ENCODE data around the gene HEATR1. TPM values are rescaled to one million over a fixed set of nuclear protein-coding genes. Genes with fewer than 3 reads are reported as not detected.
"Not testable (repeated sequence)": the region's sequence is repeated elsewhere in the genome, so short reads cannot be mapped to it uniquely, and the experiment has no call there.

The HEATR1 gene
- total RNA-seq, 1 experiment from 2014 or later = 66.5 TPM

GRCh38 chr1:236612349-236612748 lies 8.0 kb upstream of the HEATR1 start:
- in situ Hi-C loops (cut with HindIII; ENCODE audit: low pct_unique_long_range_greater_than_20kb, low sequenced_read_pairs) (no loop called here), intact Hi-C loops (cut with micrococcal nuclease; ENCODE audit: unreplicated experiment) (loop anchor here (10.0 kb wide), 1 partner anchor 132 kb away; no protein-coding TSS in a partner anchor)
- Histone ChIP-seq H3K27me3 (ENCODE audit: control insufficient read depth, insufficient read depth, low read length) (peaks cover 3% of the 10 kb centered on the region; the same call in 1 of the 2 replicates), H3K4me1 (ENCODE audit: control insufficient read depth, insufficient read depth, low read length) (no peaks in the 10 kb centered on the region), H3K4me3 (ENCODE audit: low read depth in 2 of 2, low read length in 2 of 2) (no peak overlapping the region), H3K27ac (ENCODE audit: low read length) (no peak overlapping the region), H3K9me3 (ENCODE audit: control insufficient read depth, insufficient read depth, low read depth, low read length) (no peaks in the 10 kb centered on the region), H3K36me3 (ENCODE audit: control insufficient read depth, insufficient read depth, low read length) (no peaks in the 10 kb centered on the region; the same call in 1 of the 2 replicates)
- TF ChIP-seq SIN3A (IDR thresholded peaks at IDR 0.05; ENCODE audit: borderline replicate concordance, insufficient read depth, low read depth, low read length) = no peak
- no peak for TF ChIP-seq TCF7L2 (IDR thresholded peaks at IDR 0.05; ENCODE audit: low read depth, low read length)
- TF ChIP-seq POLR2AphosphoS5 (IDR thresholded peaks at IDR 0.05; ENCODE audit: low read depth, low read length) = no peak
- no peak for TF ChIP-seq REST (IDR thresholded peaks at IDR 0.05; ENCODE audit: insufficient read depth in 1 of 2, low read depth in 2 of 2, low read length in 1 of 2)
- TF ChIP-seq, protein P1, sequence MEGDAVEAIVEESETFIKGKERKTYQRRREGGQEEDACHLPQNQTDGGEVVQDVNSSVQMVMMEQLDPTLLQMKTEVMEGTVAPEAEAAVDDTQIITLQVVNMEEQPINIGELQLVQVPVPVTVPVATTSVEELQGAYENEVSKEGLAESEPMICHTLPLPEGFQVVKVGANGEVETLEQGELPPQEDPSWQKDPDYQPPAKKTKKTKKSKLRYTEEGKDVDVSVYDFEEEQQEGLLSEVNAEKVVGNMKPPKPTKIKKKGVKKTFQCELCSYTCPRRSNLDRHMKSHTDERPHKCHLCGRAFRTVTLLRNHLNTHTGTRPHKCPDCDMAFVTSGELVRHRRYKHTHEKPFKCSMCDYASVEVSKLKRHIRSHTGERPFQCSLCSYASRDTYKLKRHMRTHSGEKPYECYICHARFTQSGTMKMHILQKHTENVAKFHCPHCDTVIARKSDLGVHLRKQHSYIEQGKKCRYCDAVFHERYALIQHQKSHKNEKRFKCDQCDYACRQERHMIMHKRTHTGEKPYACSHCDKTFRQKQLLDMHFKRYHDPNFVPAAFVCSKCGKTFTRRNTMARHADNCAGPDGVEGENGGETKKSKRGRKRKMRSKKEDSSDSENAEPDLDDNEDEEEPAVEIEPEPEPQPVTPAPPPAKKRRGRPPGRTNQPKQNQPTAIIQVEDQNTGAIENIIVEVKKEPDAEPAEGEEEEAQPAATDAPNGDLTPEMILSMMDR (IDR thresholded peaks at IDR 0.05) = no peak
- POLR2A ChIA-PET = no interaction called here
- DNase-seq (ENCODE audit: low read depth, low spot score) (no peak), ATAC-seq (no peak)
- CTCF ChIA-PET = no interaction called here
- BruUV-seq (replicated peaks) = no TSS peak

DNA sequence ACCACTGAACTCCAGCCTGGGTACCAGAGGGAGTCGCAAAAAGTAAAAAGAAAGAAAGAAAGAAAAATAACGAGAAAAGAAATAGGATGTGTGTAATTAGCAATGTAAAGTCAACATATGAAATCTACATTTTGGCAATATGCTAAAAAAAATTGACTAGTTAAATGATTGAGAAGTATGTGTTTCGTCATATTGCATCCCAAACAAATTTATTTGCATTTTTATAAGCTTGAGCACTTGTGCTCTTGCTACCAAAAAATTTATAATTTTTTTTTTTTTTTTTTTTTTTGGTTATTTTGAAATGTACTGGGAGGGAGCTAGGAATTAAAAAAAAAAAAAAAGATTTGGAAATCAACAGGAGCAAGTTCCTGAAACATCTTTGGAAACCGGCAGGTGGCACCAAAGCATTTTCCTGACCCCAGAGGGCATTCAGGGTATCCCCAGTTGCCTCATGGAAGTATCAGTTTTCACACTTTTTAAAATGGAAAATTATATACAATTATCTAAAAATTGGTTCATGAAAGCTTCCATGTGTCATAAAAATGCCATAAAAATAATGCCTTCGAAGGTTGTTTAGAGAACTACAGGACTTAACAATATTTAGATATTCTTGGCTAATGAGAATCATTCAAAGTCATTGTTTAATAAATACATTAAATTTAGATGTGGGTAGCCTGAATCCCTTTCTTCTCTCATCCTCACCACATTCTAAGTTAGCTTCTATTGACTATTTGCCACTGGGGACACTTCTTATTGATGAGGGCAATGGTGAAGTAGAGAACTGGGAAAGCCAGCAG lies 4.8 kb upstream of the HEATR1 start:
- BruUV-seq (replicated peaks) = no TSS peak
- DNase-seq (ENCODE audit: low read depth, low spot score) (no peak), ATAC-seq (no peak)
- peaks cover 3% of the 10 kb centered on the region; the same call in 1 of the 2 replicates for H3K27me3 ChIP-seq (ENCODE audit: control insufficient read depth, insufficient read depth, low read length)
- H3K36me3 ChIP-seq (ENCODE audit: control insufficient read depth, insufficient read depth, low read length) = no peaks in the 10 kb centered on the region; the same call in none of the 2 replicates
- in situ Hi-C loops (cut with HindIII; ENCODE audit: low pct_unique_long_range_greater_than_20kb, low sequenced_read_pairs) = no loop called here
- 0 out of 2 replicates have a peak, but pooled peaks cover 4% of the 10 kb centered on the region for H3K4me1 ChIP-seq (ENCODE audit: control insufficient read depth, insufficient read depth, low read length)
- ChIA-PET CTCF (interaction anchor here (0.6 to 1.0 kb wide), 11 partner anchors 16 to 953 kb away, joined by 3 to 14 read pairs (median 4); no protein-coding TSS in a partner anchor), POLR2A (no interaction called here)
- intact Hi-C loops (cut with micrococcal nuclease; ENCODE audit: unreplicated experiment) = loop anchor here (1.0 to 10.0 kb wide), 4 partner anchors 78 to 778 kb away; partner anchors contain the start of gene ACTN2
- H3K9me3 ChIP-seq (ENCODE audit: control insufficient read depth, insufficient read depth, low read depth, low read length) = no peaks in the 10 kb centered on the region
- no peak overlapping the region for H3K4me3 ChIP-seq (ENCODE audit: low read depth in 2 of 2, low read length in 2 of 2)
- no peak overlapping the region for H3K27ac ChIP-seq (ENCODE audit: low read length)
- TF ChIP-seq SIN3A (IDR thresholded peaks at IDR 0.05; ENCODE audit: borderline replicate concordance, insufficient read depth, low read depth, low read length) = no peak
- no peak for TF ChIP-seq TCF7L2 (IDR thresholded peaks at IDR 0.05; ENCODE audit: low read depth, low read length)
- TF ChIP-seq, protein P1 (IDR thresholded peaks at IDR 0.05) = peak; percentile 78; the same call in 1 of the 2 replicates

GRCh38 chr1:236607597-236607996 lies 3.3 kb upstream of the HEATR1 start:
- H3K27me3 ChIP-seq (ENCODE audit: control insufficient read depth, insufficient read depth, low read length); BruUV-seq (replicated peaks); H3K4me3 ChIP-seq (ENCODE audit: low read depth in 2 of 2, low read length in 2 of 2); DNase-seq (ENCODE audit: low read depth, low spot score); CTCF ChIA-PET; ATAC-seq; H3K36me3 ChIP-seq (ENCODE audit: control insufficient read depth, insufficient read depth, low read length); in situ Hi-C loops (cut with HindIII; ENCODE audit: low pct_unique_long_range_greater_than_20kb, low sequenced_read_pairs); H3K4me1 ChIP-seq (ENCODE audit: control insufficient read depth, insufficient read depth, low read length); H3K27ac ChIP-seq (ENCODE audit: low read length); H3K9me3 ChIP-seq (ENCODE audit: control insufficient read depth, insufficient read depth, low read depth, low read length); POLR2A ChIA-PET: not testable (repeated sequence)
- intact Hi-C loops (cut with micrococcal nuclease; ENCODE audit: unreplicated experiment) = loop anchor here (5.0 to 10.0 kb wide), 2 partner anchors 80 to 167 kb away; partner anchors contain the start of gene ACTN2
